HG03565 (cell line): Measurements from ENCODE around the gene RFT1.

Experiments
- ATAC-seq: cut with Tn5 transposase; IDR thresholded peaks from one replicate; pipeline ENCODE4 v1.9.1; 2021; ENCODE audit warnings: mild to moderate bottlenecking, moderate library complexity; ENCODE audit not compliant: unreplicated experiment

RFT1 gene

GRCh38 chr3:53038679-53039375 lies 91.4 kb downstream of the RFT1 start:
- ATAC-seq = no peak
